Chondrocyte (in vitro differentiated cells): Measurements from ENCODE around the gene ROBO4. TPM values are rescaled to one million over a fixed set of nuclear protein-coding genes. Genes with fewer than 3 reads are reported as not detected.

ENCODE experiments used
- DNase-seq: peaks from one replicate; pipeline ENCODE4 v3.0.0; 2021; ENCODE audit warnings: mixed read lengths, low spot score
- H3K27ac Mint-ChIP-seq: one replicate; pipeline ENCODE4 v1.8.0; 2021; ENCODE audit warnings: mild to moderate bottlenecking, moderate library complexity, mixed read lengths; ENCODE audit not compliant: unreplicated experiment
- H3K27me3 Mint-ChIP-seq: 2 replicates; pipeline ENCODE4 v1.8.0; 2021; ENCODE audit warnings: low read depth, mixed read lengths
- H3K36me3 Mint-ChIP-seq: 2 replicates; pipeline ENCODE4 v1.8.0; 2021; ENCODE audit warnings: low read depth, mixed read lengths
- H3K4me1 Mint-ChIP-seq: 2 replicates; pipeline ENCODE4 v1.8.0; 2021; ENCODE audit warnings: low read depth, mild to moderate bottlenecking, mixed read lengths
- H3K4me3 Mint-ChIP-seq: one replicate; pipeline ENCODE4 v1.8.0; 2021; ENCODE audit warnings: mild to moderate bottlenecking, moderate library complexity, mixed read lengths; ENCODE audit not compliant: unreplicated experiment
- H3K9me3 Mint-ChIP-seq: 2 replicates; pipeline ENCODE4 v1.8.0; 2021; ENCODE audit warnings: low read depth, mixed read lengths
- CTCF ChIP-seq: fragments of 200-600 bp; sonication (generic); IDR thresholded peaks from 2 replicates; pipeline ENCODE4 v1.5.0; 2021; ENCODE audit warnings: antibody characterized with exemption, mild to moderate bottlenecking, moderate library complexity
- total RNA-seq: library from RNA; stranded (reverse); gene quantifications from 3 replicates; pipeline ENCODE4 v1.2.1, GENCODE V29; 2021

The ROBO4 gene
- total RNA-seq, 1 donor from 2014 or later = not detected

GRCh38 chr11:124863826-124864165, 33.9 kb downstream of the ROBO4 start:
- Mint-ChIP-seq H3K27ac (no peak overlapping the region), H3K36me3 (no peaks in the 10 kb centered on the region), H3K4me1 (peaks cover 28% of the 10 kb centered on the region), H3K9me3 (no peaks in the 10 kb centered on the region), H3K4me3 (peak overlapping the region; percentile 64), H3K27me3 (peaks cover 75% of the 10 kb centered on the region)
- DNase-seq = no peak
- no peak for TF ChIP-seq CTCF

GRCh38 chr11:124863137-124863825, 34.4 kb downstream of the ROBO4 start:
- no peak overlapping the region for H3K27ac Mint-ChIP-seq
- TF ChIP-seq CTCF = no peak
- H3K9me3 Mint-ChIP-seq = no peaks in the 10 kb centered on the region
- no peak for DNase-seq
- peaks cover 28% of the 10 kb centered on the region for H3K4me1 Mint-ChIP-seq
- peak overlapping the region; percentile 64 for H3K4me3 Mint-ChIP-seq
- no peaks in the 10 kb centered on the region for H3K36me3 Mint-ChIP-seq
- peaks cover 69% of the 10 kb centered on the region for H3K27me3 Mint-ChIP-seq

- Mint-ChIP-seq H3K36me3 (no peaks in the 10 kb centered on the region), H3K27ac (no peak overlapping the region), H3K27me3 (peaks cover 54% of the 10 kb centered on the region), H3K4me1 (peaks cover 28% of the 10 kb centered on the region), H3K9me3 (no peaks in the 10 kb centered on the region), H3K4me3 (no peak overlapping the region)
- DNase-seq = no peak
- TF ChIP-seq CTCF = no peak
Observed at GRCh38 chr11:124861670-124862069, 36.0 kb downstream of the ROBO4 start.

GRCh38 chr11:124859171-124859570, 38.5 kb downstream of the ROBO4 start:
- peaks cover 15% of the 10 kb centered on the region for H3K4me1 Mint-ChIP-seq
- no peaks in the 10 kb centered on the region for H3K36me3 Mint-ChIP-seq
- no peak overlapping the region for H3K27ac Mint-ChIP-seq
- H3K27me3 Mint-ChIP-seq = peaks cover 34% of the 10 kb centered on the region
- TF ChIP-seq CTCF = no peak
- no peaks in the 10 kb centered on the region for H3K9me3 Mint-ChIP-seq
- no peak overlapping the region for H3K4me3 Mint-ChIP-seq
- DNase-seq = no peak

- H3K4me3 Mint-ChIP-seq = no peak overlapping the region
- TF ChIP-seq CTCF = no peak
- H3K4me1 Mint-ChIP-seq = peaks cover 3% of the 10 kb centered on the region
- no peak overlapping the region for H3K27ac Mint-ChIP-seq
- H3K36me3 Mint-ChIP-seq = peaks cover 2% of the 10 kb centered on the region
- DNase-seq = no peak
- H3K27me3 Mint-ChIP-seq = peaks cover 94% of the 10 kb centered on the region
- H3K9me3 Mint-ChIP-seq = peaks cover 5% of the 10 kb centered on the region
Observed at GRCh38 chr11:124846070-124846673, 51.5 kb downstream of the ROBO4 start.
